Measurements from ENCODE around the gene ANO8.
A peak's percentile ranks its signal among the peaks of the same experiment; 100 is the strongest.
"Not testable (repeated sequence)": the region's sequence is repeated elsewhere in the genome, so short reads cannot be mapped to it uniquely, and the experiment has no call there.

The ANO8 gene, protein sequence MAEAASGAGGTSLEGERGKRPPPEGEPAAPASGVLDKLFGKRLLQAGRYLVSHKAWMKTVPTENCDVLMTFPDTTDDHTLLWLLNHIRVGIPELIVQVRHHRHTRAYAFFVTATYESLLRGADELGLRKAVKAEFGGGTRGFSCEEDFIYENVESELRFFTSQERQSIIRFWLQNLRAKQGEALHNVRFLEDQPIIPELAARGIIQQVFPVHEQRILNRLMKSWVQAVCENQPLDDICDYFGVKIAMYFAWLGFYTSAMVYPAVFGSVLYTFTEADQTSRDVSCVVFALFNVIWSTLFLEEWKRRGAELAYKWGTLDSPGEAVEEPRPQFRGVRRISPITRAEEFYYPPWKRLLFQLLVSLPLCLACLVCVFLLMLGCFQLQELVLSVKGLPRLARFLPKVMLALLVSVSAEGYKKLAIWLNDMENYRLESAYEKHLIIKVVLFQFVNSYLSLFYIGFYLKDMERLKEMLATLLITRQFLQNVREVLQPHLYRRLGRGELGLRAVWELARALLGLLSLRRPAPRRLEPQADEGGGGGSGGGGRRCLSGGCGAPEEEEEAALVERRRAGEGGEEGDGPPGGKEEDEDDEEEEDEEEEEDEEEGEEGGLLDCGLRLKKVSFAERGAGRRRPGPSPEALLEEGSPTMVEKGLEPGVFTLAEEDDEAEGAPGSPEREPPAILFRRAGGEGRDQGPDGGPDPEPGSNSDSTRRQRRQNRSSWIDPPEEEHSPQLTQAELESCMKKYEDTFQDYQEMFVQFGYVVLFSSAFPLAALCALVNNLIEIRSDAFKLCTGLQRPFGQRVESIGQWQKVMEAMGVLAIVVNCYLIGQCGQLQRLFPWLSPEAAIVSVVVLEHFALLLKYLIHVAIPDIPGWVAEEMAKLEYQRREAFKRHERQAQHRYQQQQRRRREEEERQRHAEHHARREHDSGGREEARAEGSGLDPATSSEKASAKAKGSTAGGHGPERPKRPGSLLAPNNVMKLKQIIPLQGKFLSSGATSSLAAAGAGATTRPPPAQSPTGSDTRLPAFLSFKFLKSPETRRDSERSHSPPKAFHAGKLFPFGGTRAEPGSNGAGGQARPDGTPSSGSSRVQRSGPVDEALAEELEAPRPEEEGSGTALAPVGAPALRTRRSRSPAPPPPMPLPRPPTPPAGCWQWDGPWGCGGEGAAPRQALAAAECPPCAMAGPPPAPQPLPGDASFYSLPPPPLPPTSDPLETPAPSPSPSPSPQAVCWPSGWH

DNA sequence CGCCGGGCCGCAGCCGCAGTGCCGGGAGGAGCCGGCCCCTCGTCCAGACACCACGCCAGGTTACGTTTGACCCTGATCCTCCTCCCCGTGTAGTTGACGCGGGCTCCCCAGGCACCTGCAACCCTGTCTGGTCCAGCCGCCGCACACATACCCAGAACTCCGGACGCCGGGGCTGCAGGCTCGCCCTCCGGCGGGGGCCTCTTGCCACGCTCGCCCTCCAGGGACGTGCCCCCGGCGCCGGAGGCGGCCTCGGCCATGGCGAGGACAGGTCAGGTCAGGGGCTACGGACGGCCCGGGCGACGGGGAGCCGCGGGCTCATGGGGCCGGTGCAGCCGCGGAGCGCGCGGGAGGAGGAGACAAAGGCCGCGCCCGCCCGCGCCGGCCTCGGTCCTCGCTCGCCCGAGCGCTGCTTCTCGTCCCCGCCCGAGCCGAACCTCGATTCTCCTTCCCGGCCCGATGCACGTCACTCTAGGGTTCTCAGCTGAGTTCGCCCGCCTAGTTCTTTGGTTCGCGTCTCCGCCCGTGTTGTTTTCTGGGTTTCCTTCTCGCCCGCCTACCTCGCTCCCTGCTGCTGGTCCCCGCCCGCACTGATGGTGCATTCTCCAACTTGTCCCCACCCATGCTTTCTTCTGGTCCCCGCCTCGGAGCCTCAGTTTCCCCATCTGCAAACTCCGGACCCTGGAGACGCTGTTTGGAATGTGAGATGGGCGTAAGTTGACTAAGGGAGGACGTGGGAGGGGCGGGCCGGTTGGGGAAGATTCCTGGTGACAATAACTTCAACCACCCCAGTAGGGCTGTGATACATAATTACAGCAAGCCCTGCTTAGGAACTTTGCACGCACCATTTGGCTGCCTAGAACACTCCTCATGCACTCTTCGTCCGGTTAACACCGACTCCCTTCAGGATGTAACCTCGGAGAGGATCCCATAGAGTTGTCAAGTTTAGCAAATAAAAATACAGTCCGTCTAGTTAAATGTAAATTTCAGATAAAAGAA, at the start of gene ANO8:
Gene ANO8, minus strand, starts transcription at position 442 of the 996 bp plus-strand sequence. Its CDS starts 185 bp downstream, at position 257.
- peak; percentile 96 for DNase-seq

DNA sequence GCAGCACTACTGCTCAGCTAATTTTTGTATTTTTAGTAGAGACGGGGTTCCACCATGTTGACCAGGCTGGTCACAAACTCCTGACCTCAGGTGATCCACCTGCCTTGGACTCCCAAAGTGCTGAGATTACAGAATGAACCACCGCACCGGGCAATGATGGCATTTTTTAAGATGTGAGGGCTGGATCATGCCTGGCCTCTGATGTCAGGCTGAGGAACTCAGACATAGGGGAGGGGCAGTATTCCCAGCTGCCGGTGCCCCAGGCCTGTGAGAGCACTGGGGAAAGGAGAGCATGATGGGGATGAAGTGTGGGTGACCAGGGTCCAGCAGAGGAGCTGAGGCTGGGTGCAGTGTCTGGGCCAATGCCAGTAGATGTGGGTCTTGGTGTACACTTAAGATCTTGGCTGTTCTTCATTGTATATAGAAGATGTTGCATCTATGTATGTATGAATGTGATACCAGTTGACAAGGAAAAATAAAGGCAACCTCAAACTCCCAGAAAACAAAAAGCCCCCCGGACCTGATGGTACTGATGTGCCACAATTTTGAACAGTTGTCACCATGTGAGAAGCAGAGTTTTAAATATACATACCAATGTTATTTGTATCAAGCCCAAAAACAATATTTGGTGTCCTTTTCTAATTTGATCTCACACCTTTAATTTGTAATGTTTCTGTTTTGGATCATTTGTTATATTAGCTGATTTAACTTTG, 45.9 kb upstream of the ANO8 start:
- no peak for DNase-seq

DNA sequence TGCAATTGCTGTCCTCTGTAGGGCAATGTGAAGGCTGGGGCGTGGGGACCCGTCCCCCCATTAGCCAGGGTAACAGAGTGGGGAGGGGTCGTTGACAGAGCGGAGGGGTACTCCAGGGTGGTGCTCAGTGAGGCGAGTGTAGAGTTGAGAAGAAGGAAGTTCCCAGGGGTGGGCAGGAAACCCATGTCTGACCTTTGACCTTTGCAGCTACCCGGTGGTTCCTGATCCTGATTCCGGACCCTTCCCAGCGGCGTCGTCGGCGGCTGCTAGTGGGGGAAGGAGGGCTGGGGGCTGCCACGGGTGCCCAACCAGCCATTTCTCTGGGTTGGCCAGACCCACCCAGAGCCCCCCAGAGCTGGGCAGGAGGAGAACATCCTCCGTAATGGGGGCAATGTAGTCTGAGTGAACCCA, 44.6 kb upstream of the ANO8 start:
- DNase-seq, result no peak

DNA sequence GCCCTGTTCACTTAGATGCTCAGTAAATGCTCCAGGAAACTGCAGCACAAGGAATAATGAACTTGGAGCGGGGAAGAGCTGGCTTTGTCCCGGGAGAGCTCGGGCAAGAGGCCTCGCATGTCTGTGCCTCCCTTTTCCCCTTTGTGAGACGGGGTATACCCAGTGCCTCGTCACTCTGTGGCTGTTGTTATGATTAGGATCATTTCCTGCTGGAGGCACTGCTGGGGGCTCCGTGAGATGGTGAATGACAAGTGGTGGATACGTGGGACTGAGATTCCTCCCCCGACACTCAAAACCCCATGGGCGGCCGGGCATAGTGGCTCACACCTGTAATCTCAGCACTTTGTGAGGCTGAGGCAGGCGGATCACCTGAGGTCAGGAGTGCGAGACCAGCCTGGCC, 43.6 kb upstream of the ANO8 start:
- DNase-seq, result no peak

DNA sequence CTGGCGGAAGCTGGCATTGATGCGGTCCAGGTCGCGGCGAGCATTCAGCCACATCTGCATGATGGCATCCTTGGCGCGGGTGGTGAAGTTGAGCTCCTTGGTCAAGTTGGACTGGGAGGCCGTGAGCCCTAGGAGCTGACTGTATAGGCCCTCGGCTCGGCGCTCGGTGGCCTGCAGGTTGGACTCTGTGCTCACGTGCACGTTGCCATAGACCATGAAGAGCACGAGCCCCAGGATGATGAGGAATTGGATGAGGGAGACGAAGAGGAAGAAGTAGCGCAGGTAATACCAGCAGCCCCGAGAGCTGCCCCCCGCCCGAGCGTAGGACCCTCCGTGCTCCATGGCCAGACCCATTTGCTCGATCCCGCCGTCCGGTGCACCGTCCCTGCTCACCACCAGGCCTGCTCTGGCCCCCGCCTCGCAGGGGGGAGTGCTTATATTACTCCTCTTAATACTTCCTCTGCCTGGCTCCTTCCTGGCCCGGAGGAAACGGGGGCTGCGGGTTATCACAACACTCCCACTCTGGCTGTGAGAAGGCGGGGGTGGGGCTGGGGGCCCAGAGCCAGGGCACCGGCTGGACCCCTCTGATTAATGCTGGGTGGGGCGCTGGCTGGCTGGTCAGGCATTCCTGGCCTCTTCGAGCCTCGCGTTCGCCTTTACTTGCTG, 42.4 kb upstream of the ANO8 start, which contains the start of gene PLVAP:
Gene PLVAP, minus strand, starts transcription at position 408 of the 666 bp plus-strand sequence. Its CDS starts 54 bp downstream, at position 354.
- DNase-seq, result no peak

DNA sequence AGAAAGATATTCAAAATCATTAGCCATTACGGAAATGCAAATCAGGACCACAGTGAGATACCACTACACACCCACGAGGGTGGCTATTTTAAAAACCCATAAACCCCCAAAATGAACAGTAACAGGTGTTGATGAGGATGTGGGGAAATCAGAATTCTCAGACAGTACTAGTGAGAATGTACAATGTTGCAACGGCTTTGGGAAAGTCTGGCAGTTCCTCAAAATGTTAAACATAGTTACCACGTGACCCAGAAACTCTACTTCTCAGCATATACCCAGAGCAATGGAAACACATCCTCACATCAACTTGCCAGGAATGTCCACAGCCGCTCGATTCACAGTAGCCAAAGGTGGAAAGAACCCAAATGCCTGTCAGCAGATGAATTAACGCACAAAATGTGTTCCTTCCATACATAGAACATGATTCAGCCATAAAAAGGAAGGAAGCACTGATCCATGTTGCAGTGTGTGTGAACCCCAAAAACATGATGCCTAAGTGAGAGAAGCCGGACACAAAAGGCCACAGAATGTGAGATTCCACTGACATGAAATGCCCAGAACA, 35.5 kb upstream of the ANO8 start:
- no peak for DNase-seq

DNA sequence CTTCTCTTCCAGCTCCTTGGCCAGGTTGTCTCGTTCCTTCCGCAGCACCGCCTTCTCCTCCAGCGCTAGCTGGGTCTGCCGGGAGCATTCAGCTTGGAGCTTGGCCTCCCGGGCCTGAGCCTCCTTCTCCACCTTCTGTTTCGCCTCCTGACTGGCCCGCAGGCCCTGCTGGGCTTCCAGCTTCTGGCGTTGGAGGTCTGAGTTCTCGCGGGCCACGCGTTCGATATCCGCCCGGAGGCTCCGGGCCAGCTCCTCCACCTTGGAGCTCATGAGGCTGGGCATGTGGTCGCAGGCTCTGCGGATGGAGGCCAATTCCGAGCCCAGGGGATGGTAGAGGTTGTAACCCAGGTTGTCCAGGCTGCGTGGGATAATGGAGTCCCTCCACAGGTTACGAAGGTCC, 30.7 kb upstream of the ANO8 start:
- DNase-seq, result no peak

DNA sequence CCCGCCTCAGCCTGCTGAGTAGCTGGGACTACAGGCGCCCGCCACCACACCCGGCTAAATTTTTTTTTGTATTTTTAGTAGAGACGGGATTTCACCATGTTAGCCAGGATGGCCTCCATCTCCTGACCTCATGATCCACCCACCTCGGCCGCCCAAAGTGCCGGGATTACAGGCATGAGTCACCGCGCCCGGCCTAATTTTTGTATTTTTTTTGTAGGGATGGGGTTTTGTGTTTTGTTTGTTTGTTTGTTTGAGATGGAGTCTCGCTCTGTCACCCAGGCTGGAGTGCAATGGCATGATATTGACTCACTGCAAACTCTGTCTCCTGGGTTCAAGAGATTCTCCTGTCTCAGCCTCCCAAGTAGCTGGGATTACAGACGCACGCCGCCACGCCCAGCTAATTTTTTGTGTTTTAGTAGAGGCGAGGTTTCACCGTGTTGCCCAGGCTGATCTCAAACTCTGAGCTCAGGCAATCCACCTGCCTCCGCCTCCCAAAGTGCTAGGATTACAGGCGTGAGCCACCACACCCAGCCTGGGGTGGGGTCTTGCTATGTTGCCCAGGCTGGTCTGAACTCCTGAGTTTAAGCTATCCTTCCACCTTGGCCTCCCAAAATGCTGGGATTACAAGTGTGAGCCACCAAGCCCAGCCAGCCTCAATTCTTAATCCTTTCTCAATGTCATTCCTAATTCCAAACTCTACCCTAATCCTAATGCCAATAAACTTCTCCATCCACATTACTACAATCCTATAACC, 29.4 kb upstream of the ANO8 start:
- DNase-seq, result not testable (repeated sequence)

DNA sequence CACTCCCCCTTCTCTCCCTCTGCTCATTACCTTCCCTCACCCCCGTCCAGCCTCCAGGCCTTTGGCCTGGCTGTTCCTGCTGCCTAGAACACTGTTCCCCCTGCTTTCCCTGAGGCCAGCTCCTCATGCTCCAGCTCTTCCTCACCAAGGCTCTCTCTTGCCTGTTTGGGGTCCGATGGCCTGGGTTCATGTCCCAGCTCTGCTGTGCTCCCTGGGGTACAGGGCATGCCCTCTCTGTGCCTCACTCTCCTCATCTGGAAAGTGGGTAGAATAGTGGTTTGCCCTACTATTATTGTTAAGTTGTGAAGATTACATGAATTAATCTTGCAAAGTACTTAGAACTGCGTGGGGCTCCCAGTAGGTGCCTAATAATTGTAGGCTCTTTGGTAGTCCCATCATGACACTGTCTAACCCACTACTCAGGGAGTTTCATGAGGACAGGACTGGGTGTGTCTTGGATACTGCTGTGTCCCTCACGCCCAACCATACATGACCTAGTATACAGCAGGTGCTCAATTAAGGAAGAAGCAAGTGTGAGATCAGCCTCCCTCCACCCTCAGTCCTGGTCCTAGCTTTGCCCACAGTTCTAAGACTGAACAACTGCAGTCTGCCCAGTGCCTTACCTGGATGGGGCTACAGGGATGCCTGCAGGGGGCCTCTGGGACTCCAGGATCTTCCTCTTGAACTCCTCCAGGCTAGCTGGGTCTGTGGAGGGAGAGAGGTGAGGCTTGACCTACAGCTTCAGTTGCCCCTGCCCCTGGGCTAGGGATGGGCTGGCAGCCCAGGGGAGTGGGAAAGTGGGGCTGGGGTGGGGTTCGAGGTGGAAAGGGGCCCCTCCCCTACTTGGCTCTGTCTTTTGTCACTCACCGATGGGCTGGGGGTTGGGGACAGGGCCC, 25.5 kb upstream of the ANO8 start:
- no peak for DNase-seq

DNA sequence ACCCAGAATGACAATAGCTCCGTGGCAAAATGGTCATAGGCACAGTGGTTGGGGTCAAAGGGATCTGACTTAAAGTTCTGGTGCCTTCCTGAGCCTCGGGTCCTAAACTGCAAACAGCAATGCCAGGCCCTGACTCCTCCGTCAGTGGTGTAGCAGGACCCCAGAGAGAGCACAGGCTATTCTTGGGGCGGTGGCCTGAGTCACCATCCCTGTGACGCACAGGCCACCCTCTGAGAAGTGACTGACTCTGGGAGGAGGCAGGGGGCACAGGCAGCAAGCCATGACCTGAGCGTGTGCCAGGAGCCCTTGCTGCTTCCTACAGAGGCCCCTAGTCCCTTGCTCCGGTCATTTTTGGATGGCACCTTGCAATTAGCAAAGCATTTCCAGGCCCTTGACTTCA, 23.7 kb upstream of the ANO8 start:
- no peak for DNase-seq

DNA sequence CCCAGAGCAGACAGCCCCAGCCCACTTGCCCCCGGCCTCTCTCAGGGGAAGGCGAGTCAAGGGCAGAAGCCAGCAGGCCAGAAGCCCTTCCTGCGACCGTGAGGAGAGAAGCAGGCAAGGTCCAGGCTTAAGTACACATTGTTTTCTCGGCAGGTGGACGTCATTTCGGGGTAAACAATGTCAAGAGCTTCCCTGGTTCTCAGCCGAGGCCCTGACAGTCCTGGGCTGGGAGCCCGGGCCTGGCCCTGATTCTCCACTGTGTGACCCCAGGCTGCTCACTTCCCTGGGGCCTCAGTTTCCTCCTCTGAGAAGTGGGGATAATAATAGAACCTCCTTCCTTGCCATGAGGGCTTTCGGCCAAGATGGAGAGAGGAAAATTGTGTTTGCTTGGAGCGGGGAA, 23.1 kb upstream of the ANO8 start:
- DNase-seq, result no peak

DNA sequence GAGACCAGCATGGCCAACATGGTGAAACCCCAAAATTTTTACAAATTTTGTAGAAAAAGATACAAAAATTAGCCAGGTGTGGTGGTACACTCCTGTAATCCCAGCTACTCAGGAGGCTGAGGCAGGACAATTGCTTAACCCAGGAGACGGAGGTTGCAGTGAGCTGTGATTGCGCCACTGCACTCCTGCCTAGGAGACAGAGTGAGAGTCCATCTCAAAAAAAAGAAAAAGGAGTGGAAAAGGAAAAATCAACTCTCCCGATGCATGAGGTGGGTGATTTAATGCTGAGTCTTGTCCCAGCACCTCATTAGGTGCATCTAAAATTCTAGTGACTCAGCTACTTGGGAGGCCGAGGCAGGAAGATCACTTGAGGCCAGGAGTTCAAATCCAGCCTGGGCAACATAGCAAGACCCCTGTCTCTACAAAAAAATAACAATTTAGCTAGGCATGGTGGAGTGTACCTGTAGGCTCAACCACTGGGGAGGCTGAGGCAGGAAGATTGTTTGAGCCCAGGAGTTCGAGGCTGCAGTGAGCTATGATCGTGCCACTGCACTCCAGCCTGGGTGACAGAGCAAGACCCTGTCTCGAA, 22.5 kb upstream of the ANO8 start:
- DNase-seq, result no peak

DNA sequence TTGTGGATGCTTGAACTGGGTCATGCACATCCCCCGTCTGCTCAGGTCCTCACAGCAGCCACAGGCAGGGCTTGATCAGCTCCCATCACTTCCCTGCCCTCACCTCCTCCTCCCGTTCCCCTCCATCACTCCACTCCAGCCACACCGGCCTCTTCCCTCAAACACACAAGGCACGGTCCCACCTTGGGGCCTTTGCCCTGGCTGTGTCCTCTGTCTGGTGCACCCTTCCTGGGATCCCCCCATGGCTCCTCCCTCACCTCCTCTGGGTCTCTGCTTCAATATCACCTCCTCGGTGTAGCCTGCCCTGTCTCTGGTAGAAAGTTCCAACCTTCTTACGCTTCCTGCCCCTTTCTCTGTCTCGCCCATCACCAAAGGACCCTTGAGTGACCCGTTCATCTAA, 18.7 kb upstream of the ANO8 start:
- DNase-seq, result no peak

DNA sequence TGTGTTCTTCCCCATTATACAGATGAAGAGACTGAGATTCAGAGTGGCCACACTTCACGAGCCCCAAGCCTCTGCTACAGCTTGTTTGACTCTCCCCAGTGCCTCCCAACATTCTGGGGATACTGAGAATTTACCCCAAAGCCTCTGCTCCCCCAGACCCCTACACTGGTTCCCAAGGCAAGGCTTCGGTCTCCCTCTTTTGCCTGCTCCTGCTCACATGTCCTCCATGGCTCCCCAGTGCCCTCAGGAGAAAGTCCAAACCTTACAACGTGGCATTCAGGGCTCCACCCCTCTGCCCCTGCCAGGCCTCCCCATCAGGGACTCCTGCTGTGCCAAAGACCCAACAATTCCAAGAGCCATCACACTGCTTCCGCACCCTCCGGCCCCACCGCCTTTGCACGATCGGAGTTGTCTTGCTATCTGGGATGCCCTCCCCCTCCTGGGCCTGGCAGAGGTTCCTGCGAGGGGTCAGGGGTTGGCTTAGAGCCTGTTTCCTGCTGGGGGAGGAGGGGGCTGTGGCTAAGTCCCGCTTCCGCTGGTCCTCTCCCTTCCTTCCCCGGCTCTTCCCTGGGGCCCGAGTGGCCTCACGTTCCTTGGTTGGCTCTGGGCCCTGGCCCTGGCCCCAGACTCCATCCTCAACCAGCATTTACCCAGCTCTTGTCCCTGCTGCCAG, 18.1 kb upstream of the ANO8 start:
- DNase-seq, result no peak

DNA sequence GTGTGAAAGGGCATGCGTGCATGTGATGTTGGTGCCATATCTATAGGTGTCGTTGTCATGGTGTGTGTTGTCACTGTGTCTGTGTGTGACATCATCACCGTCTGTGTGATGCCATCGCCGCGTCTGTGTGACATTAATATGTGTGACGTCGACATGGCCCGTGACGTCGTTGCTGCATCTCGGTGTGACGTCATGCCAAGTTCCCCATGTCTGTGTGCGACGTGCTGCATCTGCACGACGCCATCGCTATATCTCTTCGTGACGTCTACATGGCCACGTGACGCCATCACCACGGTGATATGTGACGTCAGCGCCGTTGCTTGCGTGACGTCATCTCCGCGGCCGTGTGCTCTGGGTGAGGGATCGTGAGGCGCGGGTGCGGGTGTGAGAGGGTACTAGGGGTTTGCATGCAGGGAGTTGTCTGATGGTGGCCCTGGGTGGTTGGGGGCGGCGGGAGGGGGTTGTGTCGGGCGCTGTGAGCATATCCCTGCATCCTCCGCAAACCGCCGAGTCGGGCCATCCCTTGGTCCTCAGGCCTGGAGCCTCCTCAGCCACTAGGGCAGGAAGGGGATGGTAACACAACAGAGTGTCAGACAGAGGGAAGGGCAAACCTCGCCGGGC, 17.3 kb upstream of the ANO8 start:
- no peak for DNase-seq

DNA sequence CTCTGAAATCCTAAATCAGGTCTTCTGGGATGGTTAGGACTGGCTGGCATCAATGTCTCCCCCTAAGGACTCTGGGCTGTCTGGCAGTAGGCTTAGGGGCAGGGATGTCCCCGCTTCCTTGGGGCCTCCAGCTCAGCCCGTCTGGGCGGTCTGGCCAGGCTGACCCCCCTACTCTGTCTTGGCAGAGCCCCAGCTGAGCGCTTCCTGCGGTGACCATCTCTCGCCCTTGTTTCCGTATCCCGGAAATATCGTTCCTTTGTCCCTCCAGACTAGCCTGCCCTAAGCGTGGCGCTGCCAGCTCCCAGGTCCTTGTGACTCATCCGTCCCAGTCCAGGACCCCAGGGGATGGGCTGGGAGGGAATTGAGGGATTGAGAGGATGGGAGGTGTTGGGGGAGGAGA, 14.0 kb upstream of the ANO8 start:
- DNase-seq, result no peak

DNA sequence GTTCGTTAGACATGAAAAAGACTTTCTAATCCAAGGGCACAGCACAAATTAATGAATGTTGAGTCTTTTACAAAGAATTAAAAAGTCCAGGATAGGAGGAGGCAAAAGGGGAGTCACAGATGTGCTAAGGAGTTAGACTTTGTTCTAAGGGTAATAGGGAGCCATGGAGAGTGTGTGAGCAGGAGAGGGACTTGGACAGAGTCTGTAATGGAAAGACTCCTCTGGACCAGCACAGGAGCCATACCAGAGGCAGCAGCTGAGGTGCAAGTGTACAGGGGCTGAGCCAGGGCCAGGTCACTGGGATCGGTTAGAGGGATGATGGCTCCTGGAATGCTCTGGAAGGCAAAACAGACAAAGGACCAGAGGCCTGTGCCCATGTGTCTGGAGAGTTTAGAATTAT, 13.2 kb upstream of the ANO8 start:
- DNase-seq, result no peak
